Right lobe of liver (tissue), 4 donors: ENCODE measurements around the gene FHIT.

ENCODE experiments used
- CTCF ChIP-seq, 4 donors: fragments of 200-600 bp in 3 of 4; fragments of 450-650 bp in 1 of 4; IDR thresholded peaks; one replicate each; pipeline versions ENCODE4 v1.5.1 to v1.8.0; 2016 to 2022; ENCODE audit warnings: antibody characterized with exemption in 4 of 4, mild to moderate bottlenecking in 2 of 4
- POLR2A ChIP-seq: fragments of 450-650 bp; IDR thresholded peaks from one replicate; pipeline ENCODE4 v1.6.1; 2017; ENCODE audit warnings: antibody characterized with exemption, mild to moderate bottlenecking
- donor health status: DM: no; HTN: no; CAD: no.
- donor health status: DM: no; HTN: no; CAD: no.
- donor health status: DM: no; HTN: yes; CAD: no.

DNA sequence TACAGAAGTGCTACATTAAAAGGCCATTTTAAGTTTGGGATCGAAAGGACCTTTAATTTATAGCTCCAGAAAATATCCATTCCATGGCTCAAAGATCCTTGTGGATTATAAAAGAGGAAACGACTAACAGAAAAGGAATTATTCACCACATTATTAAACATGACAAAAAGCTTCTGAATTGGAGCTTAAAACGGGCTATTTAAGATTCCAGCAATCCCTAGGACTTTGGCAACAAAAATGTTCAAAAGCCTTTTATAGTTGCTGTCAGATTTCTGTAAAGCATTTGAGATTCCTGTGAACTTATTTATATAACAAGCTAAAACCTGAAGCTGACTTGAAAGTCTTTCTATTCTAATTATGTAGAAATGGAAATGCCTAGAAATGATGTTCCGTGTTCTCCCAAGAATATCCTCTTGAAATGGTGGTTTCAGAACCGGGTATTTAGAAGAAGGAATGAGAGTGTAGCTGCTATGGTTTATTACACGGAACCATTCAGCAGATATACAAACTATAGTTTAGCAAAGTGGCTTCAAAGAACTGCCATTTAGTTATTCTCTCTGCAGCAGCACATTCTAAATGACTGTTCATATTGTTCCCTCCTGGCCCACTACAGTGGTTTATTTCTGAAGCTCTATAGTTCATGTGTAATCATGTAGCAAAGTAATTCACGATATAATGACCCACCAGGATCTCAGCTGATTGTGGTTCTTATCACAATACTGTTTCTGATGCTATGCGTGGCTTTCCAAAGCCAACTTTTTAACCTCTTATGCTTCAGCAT lies 961.7 kb downstream of the FHIT start:
- TF ChIP-seq CTCF (IDR thresholded peaks at IDR 0.05) (no peak), POLR2A (no peak)
